SH-SY5Y (cell line): ENCODE data around the gene TMX4.

Experiments
- GATA2 ChIP-seq: IDR thresholded peaks from 2 replicates; pipeline ENCODE4 v1.6.1; 2011; ENCODE audit warnings: mild to moderate bottlenecking, low read depth, low read length
- GATA3 ChIP-seq: IDR thresholded peaks from 2 replicates; pipeline ENCODE4 v1.6.1; 2011; ENCODE audit warnings: low read depth, mild to moderate bottlenecking, low read length, moderate library complexity

- TF ChIP-seq GATA2 (no peak), GATA3 (no peak)
Measured at GRCh38 chr20:7981374-7981773, 38.2 kb downstream of the TMX4 start.
